ENCODE results near the gene DCBLD1.
A peak's percentile ranks its signal among the peaks of the same experiment; 100 is the strongest.

The DCBLD1 gene

GRCh38 chr6:117549611-117550010 is 67.1 kb downstream of the DCBLD1 start:
- DNase-seq = no peak
- intact Hi-C loops (cut with DNase I) = loop anchor here (2.0 to 5.0 kb wide), 2 partner anchors 67 to 101 kb away; partner anchors contain the start of gene DCBLD1

- intact Hi-C loops (cut with DNase I) = no loop called here
- no peak for DNase-seq
Measured at GRCh38 chr6:117550078-117550600, 67.7 kb downstream of the DCBLD1 start.

- intact Hi-C loops (cut with DNase I) = no loop called here
- DNase-seq = no peak
Measured at GRCh38 chr6:117550618-117551242, 68.3 kb downstream of the DCBLD1 start.

- DNase-seq = no peak
- intact Hi-C loops (cut with DNase I) = no loop called here
Measured at GRCh38 chr6:117552618-117553017, 70.1 kb downstream of the DCBLD1 start.

- DNase-seq = no peak
- intact Hi-C loops (cut with DNase I) = no loop called here
Measured at GRCh38 chr6:117553142-117553541, 70.7 kb downstream of the DCBLD1 start.

- intact Hi-C loops (cut with DNase I) = no loop called here
- no peak for DNase-seq
Measured at GRCh38 chr6:117555262-117555849, 72.9 kb downstream of the DCBLD1 start.

GRCh38 chr6:117555882-117556498 is 73.5 kb downstream of the DCBLD1 start:
- DNase-seq = peak in 3 of 10 donors; percentile 38 to 53 (median 48)
- intact Hi-C loops (cut with DNase I) = loop anchor here (1.0 to 2.0 kb wide), 3 partner anchors 78 to 209 kb away; no protein-coding TSS in a partner anchor

GRCh38 chr6:117557951-117558350 is 75.5 kb downstream of the DCBLD1 start:
- DNase-seq = no peak
- intact Hi-C loops (cut with DNase I) = loop anchor here (2.0 kb wide), 1 partner anchor 211 kb away; no protein-coding TSS in a partner anchor

- DNase-seq = no peak
- intact Hi-C loops (cut with DNase I) = no loop called here
Measured at GRCh38 chr6:117558818-117559217, 76.3 kb downstream of the DCBLD1 start.

- DNase-seq = no peak
- intact Hi-C loops (cut with DNase I) = no loop called here
Measured at GRCh38 chr6:117559299-117559698, 76.8 kb downstream of the DCBLD1 start.

- intact Hi-C loops (cut with DNase I) = no loop called here
- DNase-seq = no peak
Measured at GRCh38 chr6:117561128-117561527, 78.7 kb downstream of the DCBLD1 start.

- intact Hi-C loops (cut with DNase I) = no loop called here
- no peak for DNase-seq
Measured at GRCh38 chr6:117564681-117565080, 82.2 kb downstream of the DCBLD1 start.

GRCh38 chr6:117568247-117568646 is 85.8 kb downstream of the DCBLD1 start:
- DNase-seq = no peak
- intact Hi-C loops (cut with DNase I) = no loop called here

GRCh38 chr6:117568831-117569410 is 86.4 kb downstream of the DCBLD1 start:
- intact Hi-C loops (cut with DNase I) = no loop called here
- no peak for DNase-seq

- DNase-seq = no peak
- intact Hi-C loops (cut with DNase I) = no loop called here
Measured at GRCh38 chr6:117573006-117573680, 90.7 kb downstream of the DCBLD1 start.

GRCh38 chr6:117574198-117574597 is 91.7 kb downstream of the DCBLD1 start:
- no peak for DNase-seq
- intact Hi-C loops (cut with DNase I) = no loop called here

- DNase-seq = no peak
- intact Hi-C loops (cut with DNase I) = no loop called here
Measured at GRCh38 chr6:117585647-117586046, 103.2 kb downstream of the DCBLD1 start.

- intact Hi-C loops (cut with DNase I) = no loop called here
- DNase-seq = no peak
Measured at GRCh38 chr6:117590447-117590846, 108.0 kb downstream of the DCBLD1 start.

- intact Hi-C loops (cut with DNase I) = no loop called here
- no peak for DNase-seq
Measured at GRCh38 chr6:117591405-117591804, 108.9 kb downstream of the DCBLD1 start.

- no peak for DNase-seq
- intact Hi-C loops (cut with DNase I) = no loop called here
Measured at GRCh38 chr6:117592983-117593759, 110.7 kb downstream of the DCBLD1 start.
